GM21360 (cell line): ENCODE measurements around the gene AGPAT4.
"Not testable (repeated sequence)": the region's sequence is repeated elsewhere in the genome, so short reads cannot be mapped to it uniquely, and the experiment has no call there.

Source experiments
- ATAC-seq: cut with Tn5 transposase; IDR thresholded peaks from one replicate; pipeline ENCODE4 v1.9.1; 2021; ENCODE audit warnings: mild to moderate bottlenecking, moderate library complexity; ENCODE audit not compliant: unreplicated experiment

The AGPAT4 gene

DNA sequence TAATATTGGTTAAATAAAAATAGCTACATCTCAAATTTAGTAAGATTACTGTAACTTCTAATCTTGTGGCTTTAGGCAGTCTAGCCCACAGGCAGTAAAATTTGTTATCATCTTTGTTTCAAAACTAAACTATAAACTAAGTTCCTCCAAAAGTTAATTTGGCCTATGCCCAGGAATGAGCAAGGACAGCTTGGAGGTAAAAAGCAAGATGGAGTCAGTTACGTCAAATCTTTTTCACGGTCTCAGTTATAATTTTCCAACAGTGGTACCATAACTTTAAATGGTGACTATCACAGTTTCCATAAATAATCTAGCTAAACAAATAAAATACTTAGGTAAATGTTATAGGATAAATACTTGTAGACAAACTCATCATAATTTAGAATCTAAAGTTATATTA, 63.0 kb downstream of the AGPAT4 start:
- ATAC-seq: no peak

DNA sequence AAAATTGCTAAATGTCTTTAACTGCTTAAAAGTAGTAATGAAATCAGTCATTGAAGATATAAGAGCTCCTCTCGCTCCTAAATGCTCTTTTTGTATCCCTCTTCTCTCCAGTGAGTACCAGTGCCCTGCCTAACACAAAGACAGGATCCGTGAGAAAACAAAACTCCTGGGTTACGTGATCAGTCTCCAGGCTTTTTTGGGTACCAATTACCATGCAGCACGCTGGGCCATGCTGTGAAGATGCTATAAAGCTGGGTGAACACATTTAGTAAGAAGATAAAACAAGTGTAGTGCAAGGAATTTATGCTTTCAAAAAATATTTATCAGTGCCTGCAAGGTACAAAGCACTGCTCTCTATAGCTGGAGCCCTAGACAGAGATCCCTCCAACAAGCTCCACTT, 66.7 kb downstream of the AGPAT4 start:
- ATAC-seq: no peak

GRCh38 chr6:161204866-161205557, 68.8 kb downstream of the AGPAT4 start:
- ATAC-seq: no peak

DNA sequence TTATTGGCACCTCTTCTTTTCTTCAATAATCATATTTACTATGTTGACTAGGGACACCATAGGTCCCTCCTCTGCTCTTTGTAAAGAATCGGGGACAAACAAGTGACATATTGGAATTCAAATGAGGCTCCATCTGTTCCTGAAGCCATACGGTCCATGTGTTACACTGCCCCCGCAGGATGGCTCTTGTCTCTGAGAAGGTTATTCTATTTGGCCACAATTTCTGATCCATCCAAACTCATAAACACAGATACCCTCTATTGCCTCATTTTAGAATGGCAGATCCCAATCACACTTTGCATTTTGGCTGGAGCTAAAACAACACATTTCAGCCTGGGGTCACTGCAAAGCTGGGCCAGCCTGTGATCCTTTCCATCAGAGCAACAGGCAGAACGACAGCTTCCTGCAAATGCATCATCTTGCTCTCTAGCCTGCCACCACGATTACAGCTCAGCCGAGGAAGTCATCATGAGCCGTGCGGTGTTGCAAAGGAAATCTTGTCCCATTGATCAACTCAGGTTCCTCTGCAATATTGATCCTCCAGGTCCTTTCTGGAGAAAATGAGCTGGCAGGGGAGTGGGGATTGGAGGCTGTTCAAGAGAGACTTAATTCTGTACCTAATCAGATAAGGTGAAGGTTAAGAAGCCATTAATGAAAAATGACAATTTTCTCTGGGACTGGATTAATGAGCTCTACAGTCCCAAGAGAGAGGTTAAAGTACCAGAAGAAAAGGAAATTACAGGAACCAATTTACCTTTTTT, 73.1 kb downstream of the AGPAT4 start:
- ATAC-seq: no peak

GRCh38 chr6:161199850-161200249, 74.0 kb downstream of the AGPAT4 start:
- ATAC-seq: no peak

GRCh38 chr6:161198783-161199460, 74.9 kb downstream of the AGPAT4 start:
- no peak for ATAC-seq

DNA sequence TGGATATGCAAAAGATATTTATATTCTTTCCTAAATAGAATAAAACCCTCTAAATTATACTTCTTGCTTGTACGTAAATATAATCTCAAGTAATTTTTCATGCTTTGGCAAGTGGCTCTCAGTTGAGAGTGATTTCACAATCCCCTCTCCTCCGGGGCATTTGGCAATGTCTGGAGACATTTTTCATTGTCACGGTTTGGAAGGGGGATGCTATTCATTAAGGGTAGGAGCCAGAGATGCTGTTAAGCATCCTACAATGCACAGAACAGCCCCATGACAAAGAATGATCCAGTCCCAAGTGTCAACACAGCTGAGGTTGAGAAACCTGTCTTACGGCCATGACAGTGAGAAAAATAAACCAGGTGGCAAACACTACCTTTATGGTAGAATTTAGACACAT, 75.7 kb downstream of the AGPAT4 start:
- no peak for ATAC-seq

DNA sequence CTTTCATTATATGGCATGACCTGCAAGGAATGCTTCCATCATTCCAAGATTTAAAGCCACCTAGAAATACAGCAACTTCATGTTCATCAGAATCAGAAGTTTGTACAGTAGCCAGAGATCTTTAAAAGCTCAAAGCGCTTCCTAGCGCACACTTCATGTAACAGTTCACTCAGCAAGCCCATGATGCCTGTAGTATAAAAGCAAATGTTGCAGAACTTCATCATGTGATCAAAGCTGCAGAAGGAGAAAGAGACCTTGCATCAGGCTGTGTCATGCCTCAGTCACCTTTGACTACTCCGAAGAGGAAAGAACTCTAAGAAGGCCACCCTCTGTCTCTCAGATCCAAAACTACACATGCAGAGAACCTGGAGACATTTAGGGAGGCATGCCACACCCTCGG, 78.5 kb downstream of the AGPAT4 start:
- ATAC-seq: no peak

DNA sequence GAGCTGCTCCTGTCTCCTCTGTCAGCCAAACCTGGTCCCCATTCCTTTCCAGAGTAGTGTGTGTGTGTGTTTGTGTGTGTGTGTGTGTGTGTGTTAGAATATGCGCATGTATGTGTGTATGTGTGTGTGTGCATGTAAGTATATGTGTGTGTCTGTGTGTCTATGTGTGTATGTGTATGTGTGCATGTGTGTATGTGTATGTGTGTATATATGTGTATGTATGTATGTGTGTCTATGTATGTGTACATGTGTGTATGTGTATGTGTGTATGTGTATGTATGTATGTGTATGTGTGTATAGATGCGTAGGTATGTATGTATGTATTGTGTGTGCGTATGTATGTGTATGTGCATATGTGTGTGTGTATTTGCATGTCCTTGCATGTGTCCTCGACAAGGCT, 79.5 kb downstream of the AGPAT4 start:
- ATAC-seq: no peak

GRCh38 chr6:161192636-161193411, 81.0 kb downstream of the AGPAT4 start:
- ATAC-seq: no peak

- no peak for ATAC-seq
These were observed 82.2 kb downstream of the AGPAT4 start for GRCh38 chr6:161191671-161192070.

- ATAC-seq: no peak
These were observed 82.9 kb downstream of the AGPAT4 start for GRCh38 chr6:161191007-161191406.

DNA sequence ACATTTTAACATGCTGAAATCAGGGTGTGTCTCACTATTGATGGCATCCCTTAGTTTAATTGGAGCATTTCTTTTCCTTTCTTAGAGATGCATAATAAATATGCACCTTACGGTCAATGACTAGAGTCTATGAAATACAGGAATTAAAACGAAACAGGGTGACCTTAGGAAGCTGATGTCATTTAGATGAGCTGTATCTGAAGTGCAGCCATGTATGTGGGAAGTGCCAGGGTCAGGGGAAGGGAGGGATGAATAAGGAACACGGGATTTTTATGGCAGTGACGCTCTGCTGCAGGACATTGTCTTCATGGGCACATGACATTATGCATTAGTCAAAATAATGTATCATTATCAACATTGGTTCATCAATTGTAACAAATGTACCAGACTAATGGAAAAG, 84.0 kb downstream of the AGPAT4 start:
- no peak for ATAC-seq

- no peak for ATAC-seq
These were observed 85.1 kb downstream of the AGPAT4 start for GRCh38 chr6:161188547-161189465.

- ATAC-seq: no peak
These were observed 87.6 kb downstream of the AGPAT4 start for GRCh38 chr6:161186173-161186769.

- ATAC-seq: no peak
These were observed 92.7 kb downstream of the AGPAT4 start for GRCh38 chr6:161181121-161181520.

DNA sequence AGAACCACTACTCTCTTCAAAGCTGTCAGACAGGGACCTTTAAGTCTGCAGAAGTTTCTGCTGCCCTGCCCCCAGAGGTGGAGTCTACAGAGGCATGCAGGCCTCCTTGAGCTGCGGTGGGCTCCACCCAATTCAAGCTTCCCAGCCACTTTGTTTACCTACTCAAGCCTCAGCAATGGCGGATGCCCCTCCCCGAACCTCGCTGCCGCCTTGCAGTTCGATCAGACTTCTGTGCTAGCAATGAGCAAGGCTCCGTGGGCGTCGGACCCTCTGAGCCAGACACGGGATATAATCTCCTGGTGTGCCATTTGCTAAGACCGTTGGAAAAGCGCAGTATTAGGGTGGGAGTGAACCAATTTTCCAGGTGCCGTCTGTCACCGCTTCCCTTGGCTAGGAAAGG, 95.7 kb downstream of the AGPAT4 start:
- not testable (repeated sequence) for ATAC-seq

GRCh38 chr6:161176428-161176827, 97.4 kb downstream of the AGPAT4 start:
- not testable (repeated sequence) for ATAC-seq

- ATAC-seq: not testable (repeated sequence)
These were observed 101.1 kb downstream of the AGPAT4 start for GRCh38 chr6:161172769-161173168.

GRCh38 chr6:161171207-161171606, 102.7 kb downstream of the AGPAT4 start:
- ATAC-seq: no peak
